Hepatocyte (in vitro differentiated cells): ENCODE results near the gene CARD14. TPM values are rescaled to one million over a fixed set of nuclear protein-coding genes. Genes with fewer than 3 reads are reported as not detected.

ENCODE experiments used
- DNase-seq: peaks from one replicate; pipeline ENCODE4 v3.0.0-alpha.2; 2016; ENCODE audit warnings: low spot score
- H2AFZ ChIP-seq: fragments of 200-600 bp; sonication (generic); 2 replicates; pipeline ENCODE4 v1.6.0; 2016; ENCODE audit warnings: antibody characterized with exemption, mild to moderate bottlenecking
- H3K27ac ChIP-seq: fragments of 200-600 bp; sonication (generic); 2 replicates; pipeline ENCODE4 v1.5.1; 2016; ENCODE audit warnings: mild to moderate bottlenecking
- H3K27me3 ChIP-seq: fragments of 200-600 bp; sonication (generic); 2 replicates; pipeline ENCODE4 v1.6.1; 2016
- H3K36me3 ChIP-seq: fragments of 200-600 bp; sonication (generic); replicated peaks from 2 replicates; pipeline ENCODE4 v1.5.1; 2016; ENCODE audit warnings: low read depth; ENCODE audit not compliant: insufficient read depth
- H3K4me1 ChIP-seq: fragments of 200-600 bp; sonication (generic); 2 replicates; pipeline ENCODE4 v1.5.1; 2016; ENCODE audit warnings: mild to moderate bottlenecking, moderate library complexity; ENCODE audit not compliant: insufficient read depth
- H3K4me2 ChIP-seq: fragments of 200-600 bp; sonication (generic); 2 replicates; pipeline ENCODE4 v1.6.0; 2016
- H3K4me3 ChIP-seq: fragments of 200-600 bp; sonication (generic); 2 replicates; pipeline ENCODE4 v1.5.1; 2016; ENCODE audit warnings: mild to moderate bottlenecking
- H3K79me2 ChIP-seq: fragments of 200-600 bp; sonication (generic); 2 replicates; pipeline ENCODE4 v1.6.0; 2017; ENCODE audit warnings: mild to moderate bottlenecking
- H3K9me2 ChIP-seq: fragments of 200-600 bp; sonication (generic); replicated peaks from 2 replicates; pipeline ENCODE4 v1.6.0; 2017; ENCODE audit warnings: mild to moderate bottlenecking; ENCODE audit not compliant: insufficient read depth
- H3K9me3 ChIP-seq: fragments of 200-600 bp; sonication (generic); 2 replicates; pipeline ENCODE4 v1.5.1; 2016; ENCODE audit warnings: low read depth, mild to moderate bottlenecking
- H4K20me1 ChIP-seq: fragments of 200-600 bp; sonication (generic); 2 replicates; pipeline ENCODE4 v1.6.0; 2016; ENCODE audit warnings: mild to moderate bottlenecking; ENCODE audit not compliant: insufficient read depth, poor library complexity, severe bottlenecking
- CTCF ChIP-seq: fragments of 200-600 bp; sonication (generic); IDR thresholded peaks from 2 replicates; pipeline ENCODE4 v1.5.1; 2016; ENCODE audit warnings: antibody characterized with exemption, mild to moderate bottlenecking; ENCODE audit not compliant: poor library complexity
- EZH2 ChIP-seq: fragments of 200-600 bp; sonication (generic); IDR thresholded peaks from 2 replicates; pipeline ENCODE4 v1.6.1; 2016; ENCODE audit warnings: antibody characterized with exemption, mild to moderate bottlenecking, borderline replicate concordance
- EZH2phosphoT487 ChIP-seq: fragments of 200-600 bp; sonication (generic); IDR thresholded peaks from one replicate; pipeline ENCODE4 v1.6.1; 2018; ENCODE audit warnings: antibody characterized with exemption, mild to moderate bottlenecking, low read depth, moderate library complexity; ENCODE audit not compliant: unreplicated experiment, severe bottlenecking
- WGBS: methylation state at CpG from one replicate; pipeline ENCODE4 v1.1.6; 2016; ENCODE audit warnings: low lambda C conversion rate; ENCODE audit errors: missing lambda C conversion rate; 5-methylcytosine and 5-hydroxymethylcytosine counted together
- polyA plus RNA-seq: library from polyadenylated mRNA; unstranded; fragments of >200 nt; fragmentation: Nextera tagmentation; extraction: Ambion mirVana; gene quantifications from 2 replicates; pipeline ENCODE4 v1.2.1, GENCODE V29; 2016
- total RNA-seq: library from RNA; depleted of rRNA; stranded (reverse); fragments of >200 nt; gene quantifications from 2 replicates; pipeline ENCODE4 v1.2.3, GENCODE V29; 2014

Gene CARD14
- total and polyA plus RNA-seq, 2 experiments from 2014 or later = 0.17 TPM

DNA sequence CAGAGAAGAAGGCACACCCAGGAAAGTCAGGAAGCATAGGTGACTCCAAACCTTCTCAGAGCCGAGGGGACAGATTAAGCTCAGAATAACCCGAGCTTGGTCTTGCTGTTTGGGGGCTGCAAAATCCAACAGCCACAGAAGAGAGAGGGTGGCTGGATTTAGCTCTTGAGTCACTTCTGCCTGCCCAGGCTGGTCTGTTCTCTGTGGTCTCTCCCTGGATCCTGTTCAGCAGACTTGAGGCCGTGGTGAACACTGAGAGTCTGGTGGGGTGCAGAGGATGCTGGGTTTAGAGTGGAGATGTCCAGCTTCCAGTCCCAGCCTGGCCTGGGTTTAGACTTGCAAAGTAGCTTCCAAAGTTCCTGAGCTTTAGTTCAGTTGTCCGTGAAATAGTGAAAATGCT, 59.2 kb downstream of the CARD14 start:
- H3K4me3 ChIP-seq = no peak overlapping the region
- H3K27ac ChIP-seq = no peak overlapping the region
- 96% methylated on average over 4 of the region's 4 CpGs for WGBS
- H2AFZ ChIP-seq = no peak overlapping the region
- H3K4me2 ChIP-seq = no peak overlapping the region
- no peaks in the 10 kb centered on the region for H3K27me3 ChIP-seq
- no peak for TF ChIP-seq CTCF
- no peak for TF ChIP-seq EZH2
- no peak for TF ChIP-seq EZH2phosphoT487
- DNase-seq = no peak
- no peaks in the 10 kb centered on the region for H3K9me2 ChIP-seq
- no peaks in the 10 kb centered on the region for H4K20me1 ChIP-seq
- no peaks in the 10 kb centered on the region for H3K4me1 ChIP-seq
- H3K79me2 ChIP-seq = no peaks in the 10 kb centered on the region
- no peaks in the 10 kb centered on the region for H3K36me3 ChIP-seq
- H3K9me3 ChIP-seq = peaks cover 5% of the 10 kb centered on the region

DNA sequence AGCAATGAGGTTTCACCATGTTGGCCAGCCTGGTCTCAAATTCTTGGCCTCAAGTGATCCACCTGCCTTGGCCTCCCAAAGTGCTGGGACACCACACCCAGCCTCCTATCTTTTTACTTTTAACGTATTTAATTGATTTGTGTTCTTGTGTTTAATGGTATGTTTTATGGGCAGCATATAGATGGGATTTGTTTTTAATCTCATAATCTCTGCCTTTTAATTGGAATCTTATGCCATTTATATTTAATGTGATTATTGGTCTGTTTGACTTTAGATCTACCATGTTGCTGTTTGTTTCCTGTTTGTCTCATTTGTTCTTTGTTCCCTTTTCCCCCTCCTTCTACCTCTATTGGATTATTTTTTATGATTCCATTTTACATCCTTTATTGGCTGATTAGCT, 62.6 kb downstream of the CARD14 start:
- H4K20me1 ChIP-seq = no peaks in the 10 kb centered on the region
- H3K4me1 ChIP-seq = no peaks in the 10 kb centered on the region
- no peak overlapping the region for H3K27ac ChIP-seq
- 94% methylated on average over 1 of the region's 1 CpG for WGBS
- H3K9me2 ChIP-seq = no peaks in the 10 kb centered on the region
- H3K9me3 ChIP-seq = peaks cover 5% of the 10 kb centered on the region
- H3K79me2 ChIP-seq = no peaks in the 10 kb centered on the region
- TF ChIP-seq EZH2phosphoT487 = no peak
- no peak for TF ChIP-seq EZH2
- TF ChIP-seq CTCF = no peak
- H3K4me2 ChIP-seq = no peak overlapping the region
- DNase-seq = no peak
- no peak overlapping the region for H3K4me3 ChIP-seq
- no peaks in the 10 kb centered on the region for H3K36me3 ChIP-seq
- H3K27me3 ChIP-seq = no peaks in the 10 kb centered on the region
- no peak overlapping the region for H2AFZ ChIP-seq

GRCh38 chr17:80233202-80233601, 63.4 kb downstream of the CARD14 start:
- Histone ChIP-seq H3K4me1 (no peaks in the 10 kb centered on the region), H4K20me1 (no peaks in the 10 kb centered on the region), H3K27ac (no peak overlapping the region), H2AFZ (no peak overlapping the region), H3K9me3 (peaks cover 5% of the 10 kb centered on the region), H3K4me2 (no peak overlapping the region), H3K79me2 (no peaks in the 10 kb centered on the region), H3K36me3 (no peaks in the 10 kb centered on the region), H3K27me3 (no peaks in the 10 kb centered on the region), H3K4me3 (no peak overlapping the region), H3K9me2 (no peaks in the 10 kb centered on the region)
- TF ChIP-seq EZH2phosphoT487 (no peak), EZH2 (no peak), CTCF (no peak)
- 92% methylated on average over 3 of the region's 3 CpGs for WGBS
- DNase-seq = no peak

GRCh38 chr17:80236911-80237310, 67.1 kb downstream of the CARD14 start:
- H3K27me3 ChIP-seq = no peaks in the 10 kb centered on the region
- H3K4me3 ChIP-seq = no peak overlapping the region
- DNase-seq = no peak
- H3K79me2 ChIP-seq = no peaks in the 10 kb centered on the region
- H4K20me1 ChIP-seq = no peaks in the 10 kb centered on the region
- TF ChIP-seq EZH2phosphoT487 = no peak
- no peak for TF ChIP-seq CTCF
- TF ChIP-seq EZH2 = no peak
- 88% methylated on average over 17 of the region's 17 CpGs for WGBS
- no peak overlapping the region for H2AFZ ChIP-seq
- peaks cover 1% of the 10 kb centered on the region for H3K9me3 ChIP-seq
- H3K27ac ChIP-seq = no peak overlapping the region
- H3K36me3 ChIP-seq = no peaks in the 10 kb centered on the region
- no peaks in the 10 kb centered on the region for H3K4me1 ChIP-seq
- H3K4me2 ChIP-seq = no peak overlapping the region
- no peaks in the 10 kb centered on the region for H3K9me2 ChIP-seq
